Immature natural killer cell (primary cell): Measurements from ENCODE around the gene S100A2. TPM values are rescaled to one million over a fixed set of nuclear protein-coding genes. Genes with fewer than 3 reads are reported as not detected.
"Not testable (repeated sequence)": the region's sequence is repeated elsewhere in the genome, so short reads cannot be mapped to it uniquely, and the experiment has no call there.

Experiments
- DNase-seq, 3 donors: peaks; one replicate each; pipeline ENCODE4 v3.0.0; 2022; ENCODE audit warnings: mixed read lengths in 1 of 3
- H3K27ac Mint-ChIP-seq, 6 donors: one replicate each; pipeline ENCODE4 v1.8.0; 2020; ENCODE audit warnings: mixed read lengths in 6 of 6, mild to moderate bottlenecking in 5 of 6, inconsistent platforms in 4 of 6, moderate library complexity in 3 of 6
- H3K27me3 Mint-ChIP-seq, 3 donors: one replicate each; pipeline ENCODE4 v1.8.0; 2020 to 2021; ENCODE audit warnings: low read depth in 3 of 3, mild to moderate bottlenecking in 3 of 3, mixed read lengths in 3 of 3, moderate library complexity in 3 of 3, inconsistent platforms in 1 of 3
- H3K36me3 Mint-ChIP-seq, 3 donors: one replicate each; pipeline ENCODE4 v1.8.0; 2020; ENCODE audit warnings: mixed read lengths in 3 of 3, inconsistent platforms in 2 of 3, mild to moderate bottlenecking in 2 of 3
- H3K4me1 Mint-ChIP-seq, 2 donors: one replicate each; pipeline ENCODE4 v1.8.0; 2020; ENCODE audit warnings: inconsistent platforms in 2 of 2, mild to moderate bottlenecking in 2 of 2, mixed read lengths in 2 of 2, moderate library complexity in 1 of 2
- H3K4me3 Mint-ChIP-seq, 5 donors: one replicate each; pipeline ENCODE4 v1.8.0; 2020; ENCODE audit warnings: mild to moderate bottlenecking in 5 of 5, mixed read lengths in 5 of 5, inconsistent platforms in 3 of 5, moderate library complexity in 3 of 5
- H3K9me3 Mint-ChIP-seq, 6 donors: one replicate each; pipeline ENCODE4 v1.8.0; 2020; ENCODE audit warnings: mild to moderate bottlenecking in 6 of 6, mixed read lengths in 6 of 6, inconsistent platforms in 4 of 6, moderate library complexity in 3 of 6
- polyA plus RNA-seq, 3 donors: library from polyadenylated mRNA; unstranded; fragments of 300-500 nt; fragmentation: Illumina TruSeq; gene quantifications; one replicate each; pipeline ENCODE4 v1.2.3, GENCODE V29; 2021

Gene S100A2
- polyA plus RNA-seq, 3 donors from 2014 or later = 0.83 TPM; not detected in 2

DNA sequence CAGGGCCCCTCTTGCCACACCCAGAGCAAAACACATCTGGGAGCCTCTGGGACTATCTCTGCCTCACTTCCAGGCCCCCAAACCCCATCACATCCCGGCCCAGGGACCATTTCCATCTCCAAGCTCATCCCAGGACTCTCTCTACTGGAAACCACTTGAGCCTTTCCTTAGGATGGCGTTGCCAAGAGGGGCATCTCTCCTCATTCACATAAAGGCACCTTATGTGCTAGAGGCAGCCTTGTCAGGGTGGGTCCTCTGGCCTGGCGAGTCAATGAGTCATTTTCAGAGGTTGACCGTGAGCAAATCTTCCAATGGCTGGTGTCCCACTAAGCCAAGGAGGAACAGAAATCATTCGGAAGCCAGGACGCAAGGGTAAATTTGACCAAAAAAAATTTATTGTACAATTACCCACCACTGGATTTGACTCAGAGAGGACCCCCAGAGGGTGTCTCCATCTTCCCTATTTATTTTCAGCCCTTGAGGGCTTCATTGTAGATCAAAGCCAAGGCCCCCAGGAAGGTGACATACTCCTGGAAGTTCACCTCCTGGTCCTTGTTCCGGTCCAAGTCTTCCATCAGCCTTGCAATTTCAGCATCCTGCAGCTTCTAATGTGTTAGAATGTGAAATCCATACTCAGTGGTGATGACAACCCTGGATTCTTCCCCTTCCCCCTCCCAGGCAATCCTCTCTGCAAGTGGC, 31.3 kb downstream of the S100A2 start:
- peak in 1 of 3 donors; percentile 24 for DNase-seq

DNA sequence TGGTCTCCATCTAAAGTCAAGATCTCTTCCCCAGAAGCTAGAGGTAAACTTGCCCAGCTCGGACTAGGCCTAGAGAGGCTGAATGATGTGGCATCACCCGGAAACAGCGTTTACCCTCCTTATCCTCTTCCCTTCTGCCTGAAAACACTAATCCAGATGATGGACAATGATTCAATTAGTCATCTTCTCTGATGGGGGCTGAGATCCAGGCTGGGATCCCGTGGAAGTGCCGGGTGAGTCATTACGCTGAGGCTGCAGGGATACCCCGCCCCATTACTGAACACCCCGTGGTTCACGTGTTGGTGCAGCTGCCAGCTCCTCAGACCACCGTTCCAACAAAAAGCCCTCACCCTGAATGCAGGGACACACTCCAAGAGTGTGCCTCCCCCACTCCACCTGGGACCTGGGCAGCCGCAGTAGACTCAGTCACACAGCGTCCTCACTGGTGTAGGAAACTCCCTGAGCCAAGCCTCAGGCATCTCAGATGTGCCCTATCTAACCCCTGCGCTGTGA, 31.9 kb downstream of the S100A2 start:
- Mint-ChIP-seq H3K27ac (peak overlapping the region; percentile 96 to 99 (median 98)), H3K36me3 (peaks cover 0 to 8% (median 8%) of the 10 kb centered on the region in 3 donors), H3K27me3 (peaks cover 14 to 21% (median 14%) of the 10 kb centered on the region in 3 donors), H3K4me1 (peaks cover 62 to 66% of the 10 kb centered on the region in 2 donors), H3K9me3 (no peaks in the 10 kb centered on the region), H3K4me3 (peak overlapping the region; percentile 83 to 97 (median 90))
- no peak for DNase-seq

More for the DNA sequence above, 31.3 kb downstream of the S100A2 start:
- Mint-ChIP-seq H3K36me3 (peaks cover 0 to 8% (median 8%) of the 10 kb centered on the region in 3 donors), H3K9me3 (no peaks in the 10 kb centered on the region), H3K4me1 (peaks cover 64 to 67% of the 10 kb centered on the region in 2 donors), H3K27ac (peak overlapping the region; percentile 96 to 99 (median 98)), H3K4me3 (peak overlapping the region; percentile 83 to 97 (median 90)), H3K27me3 (peaks cover 13 to 21% (median 14%) of the 10 kb centered on the region in 3 donors)

DNA sequence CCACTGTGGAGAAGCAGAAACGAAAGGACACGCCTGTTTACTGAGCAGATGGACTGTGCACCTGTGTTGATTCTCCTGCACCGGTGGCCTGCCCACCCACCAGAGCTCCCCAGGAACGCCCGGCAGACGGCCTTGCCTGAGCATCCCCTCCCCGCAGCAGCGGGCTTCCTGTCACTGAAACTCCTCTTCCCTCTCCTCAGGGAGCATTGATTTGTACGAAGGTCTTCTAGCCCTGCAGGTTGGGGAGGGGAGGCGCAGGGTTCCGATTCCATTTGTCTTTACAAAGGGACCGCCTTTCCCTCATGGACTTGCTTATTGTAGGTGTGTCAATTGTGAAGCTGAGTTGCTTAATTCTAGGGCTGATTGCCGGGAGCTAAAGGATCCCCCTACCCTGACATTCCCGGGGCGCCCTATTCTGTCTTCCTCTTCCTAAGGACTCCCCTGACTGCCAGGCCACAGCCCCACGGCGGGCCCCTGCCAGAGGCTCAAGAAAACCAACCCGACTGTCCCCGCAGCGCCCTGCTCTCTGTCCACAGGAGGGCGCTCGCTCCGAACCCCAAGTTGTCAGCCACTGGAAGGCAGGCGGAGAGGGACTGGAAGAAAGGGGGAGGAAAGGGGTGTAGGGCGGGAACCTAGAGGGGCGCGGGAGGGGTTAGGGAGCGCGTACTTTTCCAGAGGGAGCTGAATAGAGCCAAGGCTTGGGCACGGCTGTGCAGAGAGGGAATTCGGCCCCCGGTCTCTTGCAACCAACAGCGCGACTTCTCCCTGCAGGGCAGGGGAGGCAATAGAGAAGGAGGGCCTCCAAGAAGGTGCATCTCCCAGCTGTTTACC, 32.7 kb downstream of the S100A2 start:
- Mint-ChIP-seq H3K36me3 (peaks cover 0 to 8% (median 8%) of the 10 kb centered on the region in 3 donors), H3K27me3 (peaks cover 14 to 21% (median 14%) of the 10 kb centered on the region in 3 donors), H3K4me3 (peak overlapping the region; percentile 83 to 97 (median 90)), H3K27ac (peak overlapping the region; percentile 96 to 99 (median 98)), H3K9me3 (no peaks in the 10 kb centered on the region), H3K4me1 (peaks cover 62 to 65% of the 10 kb centered on the region in 2 donors)
- peak; percentile 73 to 76 (median 75) for DNase-seq

DNA sequence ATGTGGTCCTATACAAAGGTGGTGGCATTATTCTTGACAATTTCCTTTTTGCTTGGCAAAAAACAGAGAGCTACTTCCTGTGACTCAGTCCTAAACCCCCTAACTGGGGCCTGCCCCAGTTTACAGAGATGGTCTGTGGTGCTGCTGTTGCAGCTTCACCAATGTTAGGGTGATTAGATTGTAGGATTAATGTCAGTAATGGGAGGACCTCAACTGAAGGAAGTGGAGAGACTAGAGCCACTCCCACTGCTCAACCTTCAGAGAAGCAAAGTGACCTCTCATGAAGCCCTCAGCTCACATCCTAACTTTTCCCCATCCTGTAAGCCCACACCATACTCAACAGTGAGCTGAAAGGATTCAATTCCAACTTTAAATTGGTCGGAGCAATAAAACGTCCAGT, 33.5 kb downstream of the S100A2 start:
- peak; percentile 49 to 69 (median 50) for DNase-seq
- Mint-ChIP-seq H3K27ac (peak overlapping the region; percentile 88 to 99 (median 98)), H3K4me1 (peaks cover 60 to 62% of the 10 kb centered on the region in 2 donors), H3K4me3 (peak overlapping the region; percentile 38 to 93 (median 83)), H3K9me3 (no peaks in the 10 kb centered on the region), H3K27me3 (peaks cover 14 to 21% (median 14%) of the 10 kb centered on the region in 3 donors), H3K36me3 (peaks cover 0 to 8% (median 8%) of the 10 kb centered on the region in 3 donors)

DNA sequence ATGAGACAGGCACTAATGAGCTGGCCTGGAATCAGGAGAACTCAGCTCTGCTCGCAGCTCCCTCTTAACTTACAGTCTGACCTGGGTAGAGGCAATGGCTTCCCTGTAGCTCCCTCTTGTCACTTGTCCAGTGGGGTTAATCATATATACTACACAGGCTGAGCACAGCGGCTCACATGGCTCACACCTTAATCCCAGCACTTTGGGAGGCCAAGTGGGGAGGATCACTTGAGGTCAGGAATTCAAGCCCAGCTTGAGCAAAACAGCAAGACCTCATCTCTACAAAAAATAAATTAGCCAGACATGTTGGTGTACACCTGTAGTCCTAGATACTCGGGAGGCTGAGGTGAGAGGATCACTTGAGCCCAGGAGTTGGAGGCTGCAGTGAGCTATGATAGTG, 34.0 kb downstream of the S100A2 start:
- H3K9me3 Mint-ChIP-seq = no peaks in the 10 kb centered on the region
- H3K27ac Mint-ChIP-seq = peak overlapping the region; percentile 82 to 99 (median 98)
- H3K4me1 Mint-ChIP-seq = peaks cover 55 to 57% of the 10 kb centered on the region in 2 donors
- peaks cover 0 to 8% (median 8%) of the 10 kb centered on the region in 3 donors for H3K36me3 Mint-ChIP-seq
- H3K4me3 Mint-ChIP-seq = peak overlapping the region in 3 of 5 donors; percentile 8 to 21 (median 9)
- no peak for DNase-seq
- H3K27me3 Mint-ChIP-seq = peaks cover 14 to 21% (median 14%) of the 10 kb centered on the region in 3 donors

DNA sequence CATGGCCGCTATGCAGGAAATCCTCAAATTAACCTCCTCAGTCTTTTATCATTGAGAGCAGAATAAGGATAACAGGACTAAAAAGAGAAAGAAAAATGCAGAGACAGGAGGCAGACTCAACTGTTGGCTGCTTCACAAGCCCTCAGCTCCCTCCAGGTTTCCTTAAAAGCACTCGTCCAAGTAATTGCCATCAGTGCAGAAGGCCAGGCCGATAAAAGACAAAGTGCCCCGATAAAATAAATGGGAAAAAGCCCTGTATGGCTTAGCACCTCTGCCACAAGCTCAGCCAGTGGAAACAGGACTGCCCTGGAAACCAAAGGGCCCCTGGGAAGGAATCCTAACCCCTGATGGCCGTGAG, 38.0 kb downstream of the S100A2 start:
- H3K27ac Mint-ChIP-seq = no peak overlapping the region
- H3K4me1 Mint-ChIP-seq = peaks cover 21% of the 10 kb centered on the region in 2 donors

DNA sequence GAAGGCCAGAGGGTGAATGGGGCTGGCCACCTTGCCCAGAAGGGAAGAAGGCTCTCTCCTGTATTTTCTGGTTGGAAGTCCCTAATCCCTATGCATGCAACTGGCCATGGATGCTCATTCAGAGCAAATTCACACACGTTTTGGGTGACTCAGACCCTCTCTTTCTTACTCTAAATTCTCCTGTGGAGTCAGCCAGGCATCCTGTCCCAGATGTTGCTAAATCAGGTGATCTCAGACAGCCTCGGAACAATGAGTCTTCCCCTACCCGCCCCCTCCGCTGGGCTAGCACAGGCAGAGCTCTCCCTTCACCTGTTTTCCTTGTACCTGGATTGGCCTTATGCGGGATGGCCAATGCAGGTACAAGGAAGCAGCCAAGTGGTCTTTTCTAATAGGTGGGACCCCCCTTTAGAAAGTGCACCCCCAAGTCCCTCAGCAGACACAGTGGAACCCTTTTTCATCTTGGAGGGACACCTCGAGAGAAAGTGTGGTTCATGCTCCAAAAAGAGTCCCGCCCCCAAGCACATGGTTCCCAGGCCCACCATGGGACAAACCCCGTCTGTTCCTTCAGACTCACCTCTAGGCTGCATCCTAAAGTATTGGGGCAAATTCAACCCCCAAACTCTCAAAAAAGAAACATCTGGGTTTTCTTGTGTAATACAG, 38.5 kb downstream of the S100A2 start:
- Mint-ChIP-seq H3K27ac (no peak overlapping the region), H3K9me3 (no peaks in the 10 kb centered on the region), H3K4me1 (peaks cover 16 to 17% of the 10 kb centered on the region in 2 donors), H3K4me3 (no peak overlapping the region), H3K27me3 (peaks cover 0 to 5% (median 3%) of the 10 kb centered on the region in 3 donors), H3K36me3 (no peaks in the 10 kb centered on the region)
- DNase-seq = no peak

More for the DNA sequence above, 38.0 kb downstream of the S100A2 start:
- no peaks in the 10 kb centered on the region for H3K9me3 Mint-ChIP-seq
- H3K4me3 Mint-ChIP-seq = no peak overlapping the region
- H3K36me3 Mint-ChIP-seq = no peaks in the 10 kb centered on the region
- peaks cover 2 to 5% (median 3%) of the 10 kb centered on the region in 3 donors for H3K27me3 Mint-ChIP-seq
- no peak for DNase-seq

DNA sequence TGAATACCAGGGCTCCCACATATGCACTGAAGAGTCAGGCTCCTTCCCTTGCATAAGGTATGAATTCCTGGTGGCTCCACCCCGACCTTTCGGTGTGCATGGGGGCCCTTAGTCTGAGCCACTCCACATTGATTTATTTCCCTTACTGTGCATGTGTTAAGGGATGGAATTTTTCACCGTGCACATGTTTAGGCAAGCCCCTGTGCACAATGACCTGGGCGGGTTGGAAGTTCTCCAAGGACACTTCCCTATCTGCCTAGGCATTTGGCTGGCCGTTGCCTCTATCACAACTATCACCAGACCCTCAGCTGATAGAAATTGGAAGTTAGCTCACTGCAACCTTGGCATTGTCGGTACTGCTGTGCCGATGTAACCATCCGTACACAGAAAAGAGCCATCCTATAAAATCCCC, 39.5 kb downstream of the S100A2 start:
- H3K4me3 Mint-ChIP-seq = no peak overlapping the region
- peaks cover 0 to 3% (median 3%) of the 10 kb centered on the region in 3 donors for H3K27me3 Mint-ChIP-seq
- no peaks in the 10 kb centered on the region for H3K9me3 Mint-ChIP-seq
- no peaks in the 10 kb centered on the region for H3K36me3 Mint-ChIP-seq
- no peak overlapping the region for H3K27ac Mint-ChIP-seq
- peaks cover 5 to 7% of the 10 kb centered on the region in 2 donors for H3K4me1 Mint-ChIP-seq
- DNase-seq = no peak

DNA sequence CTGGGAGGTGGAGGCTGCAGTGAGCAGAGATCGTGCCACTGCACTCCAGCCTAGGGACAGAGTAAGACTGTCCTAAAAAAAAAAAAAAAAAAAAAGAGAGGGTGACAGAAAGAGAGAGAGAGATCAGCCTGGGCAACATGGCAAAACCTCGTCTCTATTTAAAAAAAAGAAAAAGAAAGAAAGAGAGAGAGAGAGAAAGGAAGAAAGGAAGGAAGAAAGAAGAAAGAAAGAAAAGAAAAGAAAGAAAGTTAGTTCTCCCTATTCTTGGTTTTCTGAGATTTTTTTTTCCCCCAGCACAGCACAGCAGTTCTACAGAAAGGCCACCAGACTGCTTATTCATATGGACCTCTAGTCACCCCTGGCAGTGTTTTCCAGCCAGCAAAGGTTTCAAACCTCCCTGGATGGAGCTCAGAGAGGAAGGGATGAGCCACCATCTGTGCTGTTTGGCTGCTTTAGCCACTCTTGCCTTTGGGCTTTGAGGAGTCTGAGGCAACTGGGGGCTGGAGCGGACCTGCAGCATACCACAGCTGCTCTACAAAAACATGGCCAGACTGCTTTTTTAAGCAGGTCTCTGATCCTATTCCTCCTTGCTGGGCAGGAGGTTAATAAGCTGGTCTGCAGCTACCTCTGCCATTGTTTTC, 40.4 kb downstream of the S100A2 start:
- DNase-seq = no peak
- Mint-ChIP-seq H3K27ac (peak overlapping the region in 1 of 6 donors; percentile 57), H3K4me3 (no peak overlapping the region), H3K9me3 (no peaks in the 10 kb centered on the region), H3K27me3 (peaks cover 0 to 1% (median 1%) of the 10 kb centered on the region in 3 donors), H3K4me1 (peaks cover 0 to 2% of the 10 kb centered on the region in 2 donors), H3K36me3 (no peaks in the 10 kb centered on the region)

DNA sequence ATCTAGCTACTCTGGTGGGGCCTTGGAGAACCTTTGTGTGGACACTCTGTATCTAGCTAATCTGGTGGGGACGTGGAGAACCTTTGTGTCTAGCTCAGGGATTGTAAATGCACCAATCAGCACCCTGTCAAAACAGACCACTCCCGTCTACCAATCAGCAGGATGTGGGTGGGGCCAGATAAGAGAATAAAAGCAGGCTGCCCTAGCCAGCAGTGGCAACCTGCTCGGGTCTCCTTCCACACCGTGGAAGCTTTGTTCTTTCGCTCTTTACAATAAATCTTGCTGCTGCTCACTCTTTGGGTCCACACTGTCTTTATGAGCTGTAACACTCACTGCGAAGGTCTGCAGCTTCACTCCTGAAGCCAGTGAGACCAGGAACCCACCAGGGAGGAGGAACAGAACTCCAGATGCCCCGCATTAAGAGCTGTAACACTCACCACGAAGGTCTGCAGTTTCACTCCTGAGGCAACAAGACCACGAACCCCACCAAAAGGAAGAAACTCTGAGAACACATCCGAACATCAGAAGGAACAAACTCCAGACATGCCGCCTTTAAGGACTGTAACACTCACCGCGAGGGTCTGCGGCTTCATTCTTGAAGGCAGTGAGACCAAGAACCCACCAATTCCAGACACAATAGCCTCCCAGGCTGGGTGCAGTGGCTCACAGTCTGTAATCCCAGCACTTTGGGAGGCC, 43.1 kb downstream of the S100A2 start:
- peak overlapping the region in 2 of 6 donors; percentile 41 to 71 for H3K27ac Mint-ChIP-seq
- DNase-seq, H3K4me3 Mint-ChIP-seq, H3K36me3 Mint-ChIP-seq, H3K4me1 Mint-ChIP-seq, H3K27me3 Mint-ChIP-seq, H3K9me3 Mint-ChIP-seq: not testable (repeated sequence)

DNA sequence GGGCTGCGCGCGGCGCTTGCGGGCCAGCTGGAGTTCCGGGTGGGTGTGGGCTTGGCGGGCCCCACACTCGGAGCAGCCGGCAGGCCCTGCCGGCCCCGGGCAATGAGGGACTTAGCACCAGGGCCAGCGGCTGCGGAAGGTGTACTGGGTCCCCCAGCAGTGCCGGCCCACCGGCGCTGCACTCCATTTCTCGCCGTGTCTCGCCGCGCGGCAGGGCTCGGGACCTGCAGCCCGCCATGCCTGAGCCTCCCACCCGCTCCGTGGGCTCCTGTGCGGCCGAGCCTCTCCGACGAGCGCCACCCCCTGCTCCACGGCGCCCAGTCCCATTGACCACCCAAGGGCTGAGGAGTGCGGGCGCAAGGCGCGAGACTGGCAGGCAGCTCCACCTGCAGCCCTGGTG, 43.8 kb downstream of the S100A2 start:
- not testable (repeated sequence) for H3K9me3 Mint-ChIP-seq, H3K4me1 Mint-ChIP-seq, H3K4me3 Mint-ChIP-seq, H3K27ac Mint-ChIP-seq, H3K27me3 Mint-ChIP-seq, DNase-seq, H3K36me3 Mint-ChIP-seq

DNA sequence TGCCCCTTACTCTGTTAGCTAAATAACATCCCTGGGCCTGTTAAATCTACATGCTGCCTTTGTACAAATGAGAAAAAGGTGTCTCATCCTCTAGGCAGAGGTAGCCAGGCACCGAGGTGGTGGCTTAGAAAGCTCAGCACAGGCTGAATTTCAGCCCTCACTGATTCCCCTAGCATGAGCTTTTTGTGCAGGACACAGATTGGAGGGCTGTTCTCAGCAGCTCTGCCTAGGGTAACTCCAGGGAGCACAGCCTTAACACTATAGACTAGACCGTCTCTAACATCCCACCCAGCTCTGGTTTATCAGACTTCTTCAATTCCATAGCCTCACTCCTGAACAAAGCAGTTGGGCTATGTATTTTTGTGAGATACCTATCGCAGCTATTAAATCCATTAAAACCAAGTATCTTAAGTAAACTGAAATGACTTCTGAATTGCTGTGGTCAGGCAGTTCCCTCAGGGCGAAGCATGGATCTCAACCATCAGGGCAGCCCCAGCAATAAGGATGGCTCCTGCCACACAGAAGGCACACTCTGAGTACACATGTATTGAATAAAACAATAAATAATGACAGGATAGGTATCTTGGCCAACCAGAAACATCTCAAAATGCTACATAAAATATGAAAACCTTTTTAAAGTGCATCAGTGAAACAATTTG, 44.7 kb downstream of the S100A2 start:
- Mint-ChIP-seq H3K4me1 (peaks cover 0 to 2% of the 10 kb centered on the region in 2 donors), H3K36me3 (peaks cover 0 to 3% (median 0%) of the 10 kb centered on the region in 3 donors), H3K27ac (no peak overlapping the region), H3K9me3 (no peaks in the 10 kb centered on the region), H3K4me3 (no peak overlapping the region), H3K27me3 (peaks cover 0 to 1% (median 0%) of the 10 kb centered on the region in 3 donors)
- DNase-seq = no peak
